Lower leg skin (tissue), 3 donors: Measurements from ENCODE around the gene DOK4.

Source experiments
- CTCF ChIP-seq, 3 donors: fragments of 450-650 bp; IDR thresholded peaks; one replicate each; pipeline ENCODE4 v1.5.1; 2016; ENCODE audit warnings: antibody characterized with exemption in 3 of 3, mild to moderate bottlenecking in 3 of 3, moderate library complexity in 2 of 3
- POLR2A ChIP-seq, 2 donors: fragments of 450-650 bp; IDR thresholded peaks; one replicate each; pipeline ENCODE4 v1.6.1; 2016 to 2017; ENCODE audit warnings: antibody characterized with exemption in 2 of 2, mild to moderate bottlenecking in 1 of 2, moderate library complexity in 1 of 2

GRCh38 chr16:57427824-57428223, 58.5 kb downstream of the DOK4 start:
- TF ChIP-seq CTCF (IDR thresholded peaks at IDR 0.05) (no peak), POLR2A (IDR thresholded peaks at IDR 0.05) (no peak)
